ENCODE measurements around the gene MVB12B.

The MVB12B gene

DNA sequence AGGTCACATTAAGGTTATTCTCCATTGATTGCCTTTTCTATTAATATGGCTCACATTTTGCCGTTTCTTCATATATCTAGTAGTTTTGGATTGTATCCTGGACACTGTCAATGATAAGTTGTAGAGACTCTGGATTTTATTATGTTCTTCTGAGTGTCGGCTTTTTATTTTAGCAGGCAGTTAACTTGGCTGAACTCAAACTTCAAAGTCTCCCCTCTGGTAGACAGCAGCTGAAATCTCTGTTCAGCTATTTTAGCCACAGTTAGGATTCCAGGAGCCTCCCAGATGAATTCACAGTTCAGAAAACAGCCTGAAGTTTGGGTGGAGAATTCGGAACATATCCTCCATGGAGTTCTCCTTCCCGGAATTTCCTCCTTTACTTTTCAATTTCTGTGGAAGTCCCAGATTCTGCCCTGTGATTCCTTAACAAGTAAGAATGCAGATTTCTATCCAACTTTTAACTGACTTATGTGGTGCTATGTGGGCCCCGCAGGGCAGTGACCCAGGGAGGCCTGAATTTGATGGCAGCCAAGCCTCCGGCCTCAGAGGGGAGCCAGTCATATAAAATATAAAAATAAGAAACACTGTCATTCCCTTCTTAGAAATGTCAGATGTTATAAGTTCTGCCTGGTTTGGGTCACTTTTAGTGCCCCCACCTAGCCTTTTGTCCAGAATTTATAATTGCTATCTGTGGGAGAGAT lies 39.3 kb upstream of the MVB12B start:
- Histone ChIP-seq H3K9me2 (replicated peaks; ENCODE audit: insufficient read depth, low read length) (no peaks in the 10 kb centered on the region), H3K9me3 (ENCODE audit: insufficient read depth, low read length) (no peaks in the 10 kb centered on the region), H3F3A (ENCODE audit: insufficient read depth) (no peaks in the 10 kb centered on the region), H3K4me3 (ENCODE audit: insufficient read depth, low read length, poor library complexity, severe bottlenecking) (no peak overlapping the region), H2AFZ (ENCODE audit: low read depth, low read length, severe bottlenecking) (no peak overlapping the region), H3K27ac (ENCODE audit: low read depth, low read length) (no peak overlapping the region), H3K36me3 (ENCODE audit: low read length) (no peaks in the 10 kb centered on the region), H3K79me2 (ENCODE audit: insufficient read depth, low read length) (no peaks in the 10 kb centered on the region), H3K4me2 (ENCODE audit: low read depth, low read length, poor library complexity, severe bottlenecking) (no peak overlapping the region), H4K20me1 (ENCODE audit: low read depth, low read length) (no peaks in the 10 kb centered on the region), H3K27me3 (ENCODE audit: low read length) (no peaks in the 10 kb centered on the region), H3K9ac (ENCODE audit: low read length) (no peak overlapping the region)
- no peak for TF ChIP-seq EZH2phosphoT487 (conservative IDR thresholded peaks at IDR 0.05; ENCODE audit: low read length)
- TF ChIP-seq, protein P1, sequence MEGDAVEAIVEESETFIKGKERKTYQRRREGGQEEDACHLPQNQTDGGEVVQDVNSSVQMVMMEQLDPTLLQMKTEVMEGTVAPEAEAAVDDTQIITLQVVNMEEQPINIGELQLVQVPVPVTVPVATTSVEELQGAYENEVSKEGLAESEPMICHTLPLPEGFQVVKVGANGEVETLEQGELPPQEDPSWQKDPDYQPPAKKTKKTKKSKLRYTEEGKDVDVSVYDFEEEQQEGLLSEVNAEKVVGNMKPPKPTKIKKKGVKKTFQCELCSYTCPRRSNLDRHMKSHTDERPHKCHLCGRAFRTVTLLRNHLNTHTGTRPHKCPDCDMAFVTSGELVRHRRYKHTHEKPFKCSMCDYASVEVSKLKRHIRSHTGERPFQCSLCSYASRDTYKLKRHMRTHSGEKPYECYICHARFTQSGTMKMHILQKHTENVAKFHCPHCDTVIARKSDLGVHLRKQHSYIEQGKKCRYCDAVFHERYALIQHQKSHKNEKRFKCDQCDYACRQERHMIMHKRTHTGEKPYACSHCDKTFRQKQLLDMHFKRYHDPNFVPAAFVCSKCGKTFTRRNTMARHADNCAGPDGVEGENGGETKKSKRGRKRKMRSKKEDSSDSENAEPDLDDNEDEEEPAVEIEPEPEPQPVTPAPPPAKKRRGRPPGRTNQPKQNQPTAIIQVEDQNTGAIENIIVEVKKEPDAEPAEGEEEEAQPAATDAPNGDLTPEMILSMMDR (IDR thresholded peaks at IDR 0.05; ENCODE audit: insufficient read depth, low read length, poor library complexity, severe bottlenecking) = no peak

DNA sequence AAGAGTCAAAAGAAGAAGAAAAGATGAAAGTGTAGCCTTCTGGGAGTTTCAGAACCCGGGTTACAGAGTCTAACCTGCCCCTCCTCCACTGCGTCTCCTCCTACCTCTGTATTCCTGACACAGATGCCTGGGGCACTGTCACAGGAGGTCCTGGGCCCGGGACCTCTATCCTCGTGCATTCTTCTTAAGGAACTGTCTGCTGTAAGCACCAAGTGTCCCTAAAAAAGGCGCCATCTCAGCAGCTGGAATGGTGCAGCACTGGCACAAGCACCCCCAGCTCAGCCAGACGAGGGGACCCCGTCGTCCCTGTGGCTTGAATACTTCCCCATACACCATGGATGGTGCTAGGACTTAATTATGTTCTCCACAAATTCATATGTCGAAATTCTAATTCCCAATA lies 35.8 kb upstream of the MVB12B start:
- Histone ChIP-seq H2AFZ (ENCODE audit: low read depth, low read length, severe bottlenecking) (no peak overlapping the region), H3K9me2 (replicated peaks; ENCODE audit: insufficient read depth, low read length) (no peaks in the 10 kb centered on the region), H3K9me3 (ENCODE audit: insufficient read depth, low read length) (no peaks in the 10 kb centered on the region), H3K4me2 (ENCODE audit: low read depth, low read length, poor library complexity, severe bottlenecking) (no peak overlapping the region), H3K27me3 (ENCODE audit: low read length) (no peaks in the 10 kb centered on the region), H3K9ac (ENCODE audit: low read length) (no peak overlapping the region), H3K36me3 (ENCODE audit: low read length) (no peaks in the 10 kb centered on the region), H3K4me3 (ENCODE audit: insufficient read depth, low read length, poor library complexity, severe bottlenecking) (no peak overlapping the region), H3K27ac (ENCODE audit: low read depth, low read length) (no peak overlapping the region), H3F3A (ENCODE audit: insufficient read depth) (no peaks in the 10 kb centered on the region), H3K79me2 (ENCODE audit: insufficient read depth, low read length) (no peaks in the 10 kb centered on the region), H4K20me1 (ENCODE audit: low read depth, low read length) (no peaks in the 10 kb centered on the region)
- TF ChIP-seq EZH2phosphoT487 (conservative IDR thresholded peaks at IDR 0.05; ENCODE audit: low read length) = no peak
- TF ChIP-seq, protein P1 (IDR thresholded peaks at IDR 0.05; ENCODE audit: insufficient read depth, low read length, poor library complexity, severe bottlenecking) = no peak

DNA sequence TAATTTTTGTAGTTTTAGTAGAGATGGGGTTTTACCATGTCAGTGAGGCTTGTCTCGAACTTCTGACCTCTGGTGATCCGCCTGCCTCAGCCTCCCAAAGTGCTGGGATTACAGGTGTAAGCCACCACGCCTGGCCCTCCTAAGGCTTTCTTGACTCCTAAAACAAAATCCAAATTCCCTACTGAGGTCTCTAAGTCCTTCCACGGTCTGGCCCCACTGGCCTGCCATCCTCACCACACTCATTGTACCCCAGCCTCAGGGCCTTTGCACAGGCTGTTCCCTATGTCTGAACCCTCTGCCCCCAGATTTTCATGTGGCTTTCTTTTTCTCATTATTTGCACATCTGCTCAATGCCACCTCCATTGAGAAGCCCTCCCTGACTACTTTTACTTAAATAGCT lies 34.7 kb upstream of the MVB12B start:
- Histone ChIP-seq H2AFZ (ENCODE audit: low read depth, low read length, severe bottlenecking) (no peak overlapping the region), H3K9ac (ENCODE audit: low read length) (no peak overlapping the region), H3K4me2 (ENCODE audit: low read depth, low read length, poor library complexity, severe bottlenecking) (no peak overlapping the region), H3K36me3 (ENCODE audit: low read length) (no peaks in the 10 kb centered on the region), H4K20me1 (ENCODE audit: low read depth, low read length) (no peaks in the 10 kb centered on the region), H3K4me3 (ENCODE audit: insufficient read depth, low read length, poor library complexity, severe bottlenecking) (no peak overlapping the region), H3K27ac (ENCODE audit: low read depth, low read length) (no peak overlapping the region), H3F3A (ENCODE audit: insufficient read depth) (no peaks in the 10 kb centered on the region), H3K9me2 (replicated peaks; ENCODE audit: insufficient read depth, low read length) (no peaks in the 10 kb centered on the region), H3K79me2 (ENCODE audit: insufficient read depth, low read length) (no peaks in the 10 kb centered on the region), H3K9me3 (ENCODE audit: insufficient read depth, low read length) (no peaks in the 10 kb centered on the region), H3K27me3 (ENCODE audit: low read length) (no peaks in the 10 kb centered on the region)
- TF ChIP-seq EZH2phosphoT487 (conservative IDR thresholded peaks at IDR 0.05; ENCODE audit: low read length) = no peak

DNA sequence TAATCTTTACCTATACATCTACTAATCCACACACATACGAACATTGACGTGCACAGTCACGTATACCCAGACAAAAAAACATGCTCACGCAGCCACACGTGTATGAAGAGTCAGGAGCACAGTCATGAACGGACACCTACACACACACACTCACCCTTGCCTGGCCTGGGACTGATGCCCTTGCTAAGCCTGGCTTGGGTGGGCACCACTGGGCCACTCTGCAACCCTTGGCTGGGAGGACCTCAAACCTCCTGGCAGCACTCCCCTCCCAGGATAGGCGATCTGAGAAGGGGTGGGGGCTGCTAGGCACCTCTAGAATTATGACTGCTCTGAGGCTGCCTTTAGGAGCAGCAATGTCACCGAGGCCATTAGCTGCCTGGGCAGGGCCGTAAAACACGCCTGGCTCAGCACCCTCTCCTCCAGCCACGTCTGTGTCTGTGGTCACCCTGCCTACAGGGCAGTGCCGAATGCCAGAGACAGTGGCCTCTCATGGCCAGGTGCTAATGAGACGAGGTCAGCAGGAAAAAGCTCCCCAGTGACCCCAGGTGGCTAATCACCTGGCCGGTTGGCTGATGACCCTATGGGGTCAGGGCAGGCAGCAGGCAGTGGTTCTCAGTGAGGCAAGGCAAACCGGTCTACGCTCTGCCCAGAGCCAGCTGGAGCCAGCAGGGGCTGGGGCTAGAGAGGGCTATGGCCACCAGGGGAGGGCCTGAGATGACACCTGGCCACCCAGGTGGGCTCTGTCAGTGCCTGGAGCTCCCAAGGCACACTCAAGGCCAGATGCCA lies 33.7 kb upstream of the MVB12B start:
- no peak overlapping the region for H3K9ac ChIP-seq (ENCODE audit: low read length)
- H3K36me3 ChIP-seq (ENCODE audit: low read length) = no peaks in the 10 kb centered on the region
- H3K9me2 ChIP-seq (replicated peaks; ENCODE audit: insufficient read depth, low read length) = no peaks in the 10 kb centered on the region
- H3K79me2 ChIP-seq (ENCODE audit: insufficient read depth, low read length) = no peaks in the 10 kb centered on the region
- no peak overlapping the region for H3K4me3 ChIP-seq (ENCODE audit: insufficient read depth, low read length, poor library complexity, severe bottlenecking)
- H3K4me2 ChIP-seq (ENCODE audit: low read depth, low read length, poor library complexity, severe bottlenecking) = no peak overlapping the region
- no peaks in the 10 kb centered on the region for H3F3A ChIP-seq (ENCODE audit: insufficient read depth)
- H3K9me3 ChIP-seq (ENCODE audit: insufficient read depth, low read length) = no peaks in the 10 kb centered on the region
- H3K27ac ChIP-seq (ENCODE audit: low read depth, low read length) = no peak overlapping the region
- H2AFZ ChIP-seq (ENCODE audit: low read depth, low read length, severe bottlenecking) = no peak overlapping the region
- H3K27me3 ChIP-seq (ENCODE audit: low read length) = no peaks in the 10 kb centered on the region
- TF ChIP-seq, protein P1 (IDR thresholded peaks at IDR 0.05; ENCODE audit: insufficient read depth, low read length, poor library complexity, severe bottlenecking) = no peak
- no peak for TF ChIP-seq EZH2phosphoT487 (conservative IDR thresholded peaks at IDR 0.05; ENCODE audit: low read length)
- H4K20me1 ChIP-seq (ENCODE audit: low read depth, low read length) = no peaks in the 10 kb centered on the region

Data from SU-DHL-6 (cell line).